HG03103 (cell line): ENCODE measurements around the gene MAP3K15.

Source experiments
- ATAC-seq: cut with Tn5 transposase; IDR thresholded peaks from one replicate; pipeline ENCODE4 v1.9.1; 2021; ENCODE audit warnings: low read depth; ENCODE audit not compliant: unreplicated experiment

Gene MAP3K15

GRCh38 chrX:19514791-19515614 lies at the start of gene MAP3K15:
Gene MAP3K15 (minus strand): TSS chrX:19515508. CDS start chrX:19515261, 247 bp downstream.
- no peak for ATAC-seq

GRCh38 chrX:19564606-19565005 lies 49.3 kb upstream of the MAP3K15 start:
- no peak for ATAC-seq

- peak; percentile 36 for ATAC-seq
These were observed 48.4 kb upstream of the MAP3K15 start for GRCh38 chrX:19563746-19564145.

- peak; percentile 72 for ATAC-seq
These were observed 48.0 kb upstream of the MAP3K15 start for GRCh38 chrX:19563327-19563726.

- no peak for ATAC-seq
These were observed 45.3 kb upstream of the MAP3K15 start for GRCh38 chrX:19560611-19561010.

GRCh38 chrX:19557822-19558221 lies 42.5 kb upstream of the MAP3K15 start:
- no peak for ATAC-seq

- ATAC-seq: no peak
These were observed 40.9 kb upstream of the MAP3K15 start for GRCh38 chrX:19556202-19556601.

- ATAC-seq: no peak
These were observed 40.4 kb upstream of the MAP3K15 start for GRCh38 chrX:19555683-19556082.

GRCh38 chrX:19555236-19555635 lies 39.9 kb upstream of the MAP3K15 start:
- ATAC-seq: no peak

- peak; percentile 56 for ATAC-seq
These were observed 39.5 kb upstream of the MAP3K15 start for GRCh38 chrX:19554786-19555185.

- no peak for ATAC-seq
These were observed 37.5 kb upstream of the MAP3K15 start for GRCh38 chrX:19552793-19553192.

- no peak for ATAC-seq
These were observed 34.5 kb upstream of the MAP3K15 start for GRCh38 chrX:19549838-19550237.

GRCh38 chrX:19548934-19549333 lies 33.6 kb upstream of the MAP3K15 start:
- ATAC-seq: no peak

- no peak for ATAC-seq
These were observed 33.0 kb upstream of the MAP3K15 start for GRCh38 chrX:19548279-19548678.

- no peak for ATAC-seq
These were observed 30.3 kb upstream of the MAP3K15 start for GRCh38 chrX:19545651-19546050.

GRCh38 chrX:19544693-19545305 lies 29.5 kb upstream of the MAP3K15 start:
- no peak for ATAC-seq

- ATAC-seq: no peak
These were observed 28.7 kb upstream of the MAP3K15 start for GRCh38 chrX:19543951-19544381.

- ATAC-seq: no peak
These were observed 27.9 kb upstream of the MAP3K15 start for GRCh38 chrX:19543020-19543715.

- ATAC-seq: no peak
These were observed 26.6 kb upstream of the MAP3K15 start for GRCh38 chrX:19541931-19542330.

- no peak for ATAC-seq
These were observed 25.9 kb upstream of the MAP3K15 start for GRCh38 chrX:19541196-19541595.

- ATAC-seq: no peak
These were observed 24.8 kb upstream of the MAP3K15 start for GRCh38 chrX:19540076-19540475.
